GM12878 (cell line): ENCODE results near the gene NUP214. TPM values are rescaled to one million over a fixed set of nuclear protein-coding genes. Genes with fewer than 3 reads are reported as not detected.

Experiments
- ATAC-seq: fragments of 200-7000 bp; cut with Tn5 transposase; 3 replicates; pipeline ENCODE4 v1.9.1; 2020; ENCODE audit warnings: mild to moderate bottlenecking, moderate library complexity
- BruUV-seq: library from RNA; stranded (reverse); fragments of 400-500 nt; replicated peaks from 2 replicates; lab custom pipeline; 2021; lab: Mats Ljungman, UMichigan
- CTCF ChIA-PET: fragments of 300-600 bp; sonication (Branson Sonifier 250); formaldehyde crosslinking; extraction: SDS; loops from one replicate; lab custom pipeline; 2021; ENCODE audit warnings: inconsistent platforms; lab: Yijun Ruan, JAX
- POLR2A ChIA-PET: fragments of 350-600 bp; formaldehyde crosslinking; extraction: SDS; loops from one replicate; lab custom pipeline; 2021; ENCODE audit warnings: inconsistent platforms; lab: Charles Lee
- RAD21 ChIA-PET: fragments of 300-600 bp; sonication (Branson Sonifier 250); formaldehyde crosslinking; loops from one replicate; lab custom pipeline; 2023; ENCODE audit warnings: antibody characterized with exemption; ENCODE audit not compliant: unreplicated experiment; lab: Charles Lee
- SMC1A ChIA-PET: fragments of 300-600 bp; sonication (Branson Sonifier 250); formaldehyde crosslinking; loops from one replicate; lab custom pipeline; 2023; ENCODE audit not compliant: unreplicated experiment, uncharacterized antibody; lab: Charles Lee
- DNase-seq: peaks from one replicate; pipeline ENCODE4 v3.0.0-alpha.2; 2011; ENCODE audit warnings: low read depth, low spot score
- FAIRE-seq: peaks from 3 replicates; lab custom pipeline; 2011; peaks lifted over from hg19 to GRCh38; lab: Jason Lieb, UNC
- H2AFZ ChIP-seq: 2 replicates; pipeline ENCODE4 v1.6.0; 2011; ENCODE audit warnings: low read depth, low read length, control low read depth; ENCODE audit not compliant: control insufficient read depth
- H3K27ac ChIP-seq: 2 replicates; pipeline ENCODE4 v1.5.1; 2011; ENCODE audit warnings: control low read depth; ENCODE audit not compliant: control insufficient read depth, insufficient read depth
- H3K27me3 ChIP-seq, 2 experiments: replicated peaks in 1 of 2; 2 replicates each; pipeline versions ENCODE4 v1.6.0 to v1.6.1; 2011; ENCODE audit warnings: low read length in 1 of 2; ENCODE audit not compliant: control insufficient read depth in 2 of 2, insufficient read depth in 2 of 2
- H3K36me3 ChIP-seq, 2 experiments: 2 replicates each; pipeline ENCODE4 v1.5.1; 2011; ENCODE audit warnings: low read length in 1 of 2; ENCODE audit not compliant: control insufficient read depth in 2 of 2, insufficient read depth in 2 of 2
- H3K4me1 ChIP-seq: 2 replicates; pipeline ENCODE4 v1.6.1; 2011; ENCODE audit warnings: mild to moderate bottlenecking, low read length, moderate library complexity, mixed read lengths; ENCODE audit not compliant: control insufficient read depth, insufficient read depth
- H3K4me2 ChIP-seq: 2 replicates; pipeline ENCODE4 v1.6.0; 2011; ENCODE audit warnings: control low read depth; ENCODE audit not compliant: control insufficient read depth, insufficient read depth
- H3K4me3 ChIP-seq: fragments of 200-600 bp; sonication (generic); 2 replicates; pipeline ENCODE4 v1.5.1; 2016
- H3K79me2 ChIP-seq: 2 replicates; pipeline ENCODE4 v1.6.0; 2011; ENCODE audit warnings: low read length; ENCODE audit not compliant: control insufficient read depth, insufficient read depth
- H3K9ac ChIP-seq: 2 replicates; pipeline ENCODE4 v1.8.0; 2011; ENCODE audit warnings: low read length, control low read depth, mixed read lengths; ENCODE audit not compliant: control insufficient read depth, insufficient read depth
- H3K9me3 ChIP-seq: replicated peaks from 3 replicates; pipeline ENCODE4 v1.5.1; 2011; ENCODE audit warnings: mild to moderate bottlenecking, low read length; ENCODE audit not compliant: control insufficient read depth, insufficient read depth
- H4K20me1 ChIP-seq: 2 replicates; pipeline ENCODE4 v1.6.0; 2011; ENCODE audit not compliant: control insufficient read depth, insufficient read depth
- BHLHE40 ChIP-seq, 2 experiments: fragments of 450-650 bp in 1 of 2; IDR thresholded peaks; 2 replicates each; pipeline ENCODE4 v1.6.1; 2011 to 2017; ENCODE audit warnings: low read depth in 2 of 2, borderline replicate concordance in 1 of 2, improper control_type of control experiment in 1 of 2, low read length in 1 of 2, mild to moderate bottlenecking in 1 of 2
- EED ChIP-seq: sonication (generic); IDR thresholded peaks from 2 replicates; pipeline ENCODE4 v1.6.1; 2016; ENCODE audit warnings: antibody characterized with exemption, low read depth
- ESRRA ChIP-seq: IDR thresholded peaks from 2 replicates; pipeline ENCODE4 v1.6.1; 2012; ENCODE audit warnings: mild to moderate bottlenecking, low read length, improper control_type of control experiment
- FOS ChIP-seq: IDR thresholded peaks from 3 replicates; pipeline ENCODE4 v1.6.1; 2011; ENCODE audit warnings: borderline replicate concordance; ENCODE audit not compliant: insufficient read length; ENCODE audit errors: extremely low read depth
- JUND ChIP-seq: IDR thresholded peaks from 2 replicates; pipeline ENCODE4 v1.6.1; 2012; ENCODE audit warnings: low read depth, mild to moderate bottlenecking, low read length, improper control_type of control experiment, moderate library complexity
- MTA3 ChIP-seq: IDR thresholded peaks from 2 replicates; pipeline ENCODE4 v1.6.1; 2012; ENCODE audit warnings: low read length, inconsistent platforms, borderline replicate concordance
- NBN ChIP-seq: fragments of 450-650 bp; IDR thresholded peaks from 2 replicates; pipeline ENCODE4 v1.6.1; 2016
- POLR2A ChIP-seq: IDR thresholded peaks from 2 replicates; pipeline ENCODE4 v1.6.1; 2011; ENCODE audit warnings: low read depth, mild to moderate bottlenecking, low read length
- POLR2AphosphoS2 ChIP-seq: IDR thresholded peaks from 2 replicates; pipeline ENCODE4 v1.6.1; 2011; ENCODE audit warnings: low read depth, mild to moderate bottlenecking, low read length, improper control_type of control experiment, moderate library complexity
- TAF1 ChIP-seq: IDR thresholded peaks from 2 replicates; pipeline ENCODE4 v1.6.1; 2011; ENCODE audit warnings: mild to moderate bottlenecking, low read depth, low read length, borderline replicate concordance
- ZBED1 ChIP-seq: IDR thresholded peaks from 2 replicates; pipeline ENCODE4 v1.6.1; 2016; ENCODE audit warnings: borderline replicate concordance
- ZZZ3 ChIP-seq: IDR thresholded peaks from 2 replicates; pipeline ENCODE4 v1.6.1; 2011; ENCODE audit warnings: low read depth; ENCODE audit not compliant: control insufficient read depth, insufficient read length
- WGBS: methylation state at CpG from one replicate; pipeline ENCODE4 v1.1.6; 2016; ENCODE audit warnings: low lambda C conversion rate; ENCODE audit not compliant: insufficient replicate concordance, insufficient coverage; ENCODE audit errors: missing lambda C conversion rate; 5-methylcytosine and 5-hydroxymethylcytosine counted together
- in situ Hi-C: fragments of 300-500 bp; cut with MboI; formaldehyde crosslinking; loops from 9 replicates; pipeline ENCODE4 v1.14.3; 2018; ENCODE audit warnings: mixed read lengths
- intact Hi-C: fragments of 100-400 bp; cut with micrococcal nuclease; formaldehyde crosslinking; loops from one replicate; pipeline ENCODE4 v1.14.2; 2022; ENCODE audit not compliant: unreplicated experiment
- polyA plus RNA-seq, 11 experiments: library from polyadenylated mRNA; depleted of rRNA in 4 of 11; unstranded in 6 of 11; stranded (reverse) in 5 of 11; fragments of >200 nt; fragmentation: Nextera tagmentation in 4 of 11; fragmentation: Illumina TruSeq in 1 of 11; extraction: Ambion mirVana in 4 of 11; extraction: Trizol in 1 of 11; gene quantifications; 1 replicate in 1 of 11; 2 replicates in 10 of 11; pipeline versions ENCODE4 v1.2.1 to v1.2.3, GENCODE V29; 2011 to 2016; ENCODE audit warnings: inconsistent platforms in 2 of 11, missing spikeins in 2 of 11, low read depth in 1 of 11
- total RNA-seq, 4 experiments: library from RNA; depleted of rRNA in 3 of 4; stranded (reverse); fragments of >200 nt in 3 of 4; fragmentation: Illumina TruSeq in 1 of 4; extraction: Trizol in 1 of 4; gene quantifications; 2 replicates each; pipeline versions ENCODE4 v1.2.1 to v1.2.3, GENCODE V29; 2013 to 2021
- TF ChIP-seq, protein P1 (sequence below): fragments of 450-650 bp; formaldehyde crosslinking; IDR thresholded peaks from 2 replicates; pipeline ENCODE4 v1.4.0; 2020; ENCODE audit warnings: mild to moderate bottlenecking, moderate library complexity
- TF ChIP-seq, protein P2 (sequence below): fragments of 450-650 bp; IDR thresholded peaks from 2 replicates; pipeline ENCODE4 v1.6.1; 2017; ENCODE audit warnings: mild to moderate bottlenecking, moderate library complexity
- TF ChIP-seq, protein P3 (sequence below): fragments of 450-650 bp; IDR thresholded peaks from 2 replicates; pipeline ENCODE4 v1.6.1; 2017; ENCODE audit warnings: borderline replicate concordance

Gene NUP214
- total and polyA plus RNA-seq, 10 of the 15 experiments (the other 5 are each of a cell fraction or from before 2014, with no cell fraction given), result 11.7 to 53.8 (median 17.6) TPM

DNA sequence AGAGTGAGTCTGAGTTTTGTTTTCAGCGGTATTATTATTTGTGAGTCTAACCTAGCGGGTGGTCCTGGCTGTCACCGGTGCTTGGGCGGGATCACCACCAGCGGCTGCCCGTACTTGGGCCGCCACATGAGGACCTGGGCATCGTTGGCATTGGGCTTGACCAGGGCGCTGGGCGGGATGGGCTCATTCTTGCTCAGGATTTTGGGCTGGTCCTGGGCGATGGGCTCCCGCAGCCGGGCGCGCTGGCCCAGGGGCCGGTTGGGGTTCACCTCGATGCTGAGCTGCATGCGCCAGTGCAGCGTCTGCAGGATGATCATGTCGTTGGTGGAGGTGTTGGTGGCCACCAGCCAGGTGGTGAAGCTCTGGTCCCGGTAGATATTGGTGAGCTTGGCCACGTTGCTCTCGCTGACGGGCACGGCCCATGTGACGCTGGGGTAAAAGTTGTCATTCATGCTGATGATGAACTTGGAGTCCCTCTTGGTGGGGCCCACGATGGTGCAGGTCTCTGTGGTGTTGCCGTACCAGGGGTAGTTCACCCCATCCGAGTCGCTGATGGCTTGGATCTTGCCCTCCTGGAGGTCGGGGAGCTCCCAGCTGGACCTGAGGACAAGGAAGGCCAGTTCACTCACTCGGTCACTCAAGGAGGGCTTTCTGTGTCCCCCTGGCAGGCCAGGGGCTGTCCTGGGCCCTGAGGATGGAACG is 135.5 kb downstream of the NUP214 start:
- H3K9ac ChIP-seq, result no peak overlapping the region
- no peak overlapping the region for H2AFZ ChIP-seq
- no TSS peak for BruUV-seq
- no peak for FAIRE-seq
- no peaks in the 10 kb centered on the region for H3K27me3 ChIP-seq
- H3K27ac ChIP-seq, result no peak overlapping the region
- ChIA-PET RAD21 (no interaction called here), POLR2A (interaction anchor here (1.5 to 13.4 kb wide), 2 partner anchors 10 kb away, joined by 7 to 267 read pairs; partner anchors contain the start of gene FAM78A), CTCF (interaction anchor here (1.7 kb wide), 1 partner anchor 11 kb away, joined by 3 read pairs; no protein-coding TSS in a partner anchor), SMC1A (no interaction called here)
- peaks cover 20 to 32% of the 10 kb centered on the region in 2 experiments for H3K36me3 ChIP-seq
- peaks cover 28% of the 10 kb centered on the region for H3K4me1 ChIP-seq
- no peak for ATAC-seq
- intact Hi-C loops, result no loop called here
- in situ Hi-C loops, result loop anchor here (10.0 to 25.0 kb wide), 3 partner anchors 464 to 1876 kb away; partner anchors contain the start of genes C9orf78 and USP20
- H3K9me3 ChIP-seq, result no peaks in the 10 kb centered on the region
- peaks cover 27% of the 10 kb centered on the region for H3K79me2 ChIP-seq
- no peaks in the 10 kb centered on the region for H4K20me1 ChIP-seq
- WGBS, result 94% methylated on average over 33 of the region's 33 CpGs
- DNase-seq, result no peak
- no peak overlapping the region for H3K4me2 ChIP-seq
- no peak overlapping the region for H3K4me3 ChIP-seq
- TF ChIP-seq EED (no peak), FOS (no peak), ESRRA (no peak), ZZZ3 (no peak), JUND (no peak), TAF1 (no peak), NBN (no peak), ZBED1 (no peak), BHLHE40 (IDR thresholded peaks at IDR 0.05; ENCODE audit: borderline replicate concordance in 1 of 2, low read depth in 2 of 2, low read length in 1 of 2) (no peak), POLR2AphosphoS2 (no peak), MTA3 (no peak), POLR2A (no peak)
- TF ChIP-seq, protein P1, sequence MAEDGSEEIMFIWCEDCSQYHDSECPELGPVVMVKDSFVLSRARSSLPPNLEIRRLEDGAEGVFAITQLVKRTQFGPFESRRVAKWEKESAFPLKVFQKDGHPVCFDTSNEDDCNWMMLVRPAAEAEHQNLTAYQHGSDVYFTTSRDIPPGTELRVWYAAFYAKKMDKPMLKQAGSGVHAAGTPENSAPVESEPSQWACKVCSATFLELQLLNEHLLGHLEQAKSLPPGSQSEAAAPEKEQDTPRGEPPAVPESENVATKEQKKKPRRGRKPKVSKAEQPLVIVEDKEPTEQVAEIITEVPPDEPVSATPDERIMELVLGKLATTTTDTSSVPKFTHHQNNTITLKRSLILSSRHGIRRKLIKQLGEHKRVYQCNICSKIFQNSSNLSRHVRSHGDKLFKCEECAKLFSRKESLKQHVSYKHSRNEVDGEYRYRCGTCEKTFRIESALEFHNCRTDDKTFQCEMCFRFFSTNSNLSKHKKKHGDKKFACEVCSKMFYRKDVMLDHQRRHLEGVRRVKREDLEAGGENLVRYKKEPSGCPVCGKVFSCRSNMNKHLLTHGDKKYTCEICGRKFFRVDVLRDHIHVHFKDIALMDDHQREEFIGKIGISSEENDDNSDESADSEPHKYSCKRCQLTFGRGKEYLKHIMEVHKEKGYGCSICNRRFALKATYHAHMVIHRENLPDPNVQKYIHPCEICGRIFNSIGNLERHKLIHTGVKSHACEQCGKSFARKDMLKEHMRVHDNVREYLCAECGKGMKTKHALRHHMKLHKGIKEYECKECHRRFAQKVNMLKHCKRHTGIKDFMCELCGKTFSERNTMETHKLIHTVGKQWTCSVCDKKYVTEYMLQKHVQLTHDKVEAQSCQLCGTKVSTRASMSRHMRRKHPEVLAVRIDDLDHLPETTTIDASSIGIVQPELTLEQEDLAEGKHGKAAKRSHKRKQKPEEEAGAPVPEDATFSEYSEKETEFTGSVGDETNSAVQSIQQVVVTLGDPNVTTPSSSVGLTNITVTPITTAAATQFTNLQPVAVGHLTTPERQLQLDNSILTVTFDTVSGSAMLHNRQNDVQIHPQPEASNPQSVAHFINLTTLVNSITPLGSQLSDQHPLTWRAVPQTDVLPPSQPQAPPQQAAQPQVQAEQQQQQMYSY, result no peak
- TF ChIP-seq, protein P2, sequence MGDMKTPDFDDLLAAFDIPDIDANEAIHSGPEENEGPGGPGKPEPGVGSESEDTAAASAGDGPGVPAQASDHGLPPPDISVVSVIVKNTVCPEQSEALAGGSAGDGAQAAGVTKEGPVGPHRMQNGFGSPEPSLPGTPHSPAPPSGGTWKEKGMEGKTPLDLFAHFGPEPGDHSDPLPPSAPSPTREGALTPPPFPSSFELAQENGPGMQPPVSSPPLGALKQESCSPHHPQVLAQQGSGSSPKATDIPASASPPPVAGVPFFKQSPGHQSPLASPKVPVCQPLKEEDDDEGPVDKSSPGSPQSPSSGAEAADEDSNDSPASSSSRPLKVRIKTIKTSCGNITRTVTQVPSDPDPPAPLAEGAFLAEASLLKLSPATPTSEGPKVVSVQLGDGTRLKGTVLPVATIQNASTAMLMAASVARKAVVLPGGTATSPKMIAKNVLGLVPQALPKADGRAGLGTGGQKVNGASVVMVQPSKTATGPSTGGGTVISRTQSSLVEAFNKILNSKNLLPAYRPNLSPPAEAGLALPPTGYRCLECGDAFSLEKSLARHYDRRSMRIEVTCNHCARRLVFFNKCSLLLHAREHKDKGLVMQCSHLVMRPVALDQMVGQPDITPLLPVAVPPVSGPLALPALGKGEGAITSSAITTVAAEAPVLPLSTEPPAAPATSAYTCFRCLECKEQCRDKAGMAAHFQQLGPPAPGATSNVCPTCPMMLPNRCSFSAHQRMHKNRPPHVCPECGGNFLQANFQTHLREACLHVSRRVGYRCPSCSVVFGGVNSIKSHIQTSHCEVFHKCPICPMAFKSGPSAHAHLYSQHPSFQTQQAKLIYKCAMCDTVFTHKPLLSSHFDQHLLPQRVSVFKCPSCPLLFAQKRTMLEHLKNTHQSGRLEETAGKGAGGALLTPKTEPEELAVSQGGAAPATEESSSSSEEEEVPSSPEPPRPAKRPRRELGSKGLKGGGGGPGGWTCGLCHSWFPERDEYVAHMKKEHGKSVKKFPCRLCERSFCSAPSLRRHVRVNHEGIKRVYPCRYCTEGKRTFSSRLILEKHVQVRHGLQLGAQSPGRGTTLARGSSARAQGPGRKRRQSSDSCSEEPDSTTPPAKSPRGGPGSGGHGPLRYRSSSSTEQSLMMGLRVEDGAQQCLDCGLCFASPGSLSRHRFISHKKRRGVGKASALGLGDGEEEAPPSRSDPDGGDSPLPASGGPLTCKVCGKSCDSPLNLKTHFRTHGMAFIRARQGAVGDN, result no peak
- TF ChIP-seq, protein P3, sequence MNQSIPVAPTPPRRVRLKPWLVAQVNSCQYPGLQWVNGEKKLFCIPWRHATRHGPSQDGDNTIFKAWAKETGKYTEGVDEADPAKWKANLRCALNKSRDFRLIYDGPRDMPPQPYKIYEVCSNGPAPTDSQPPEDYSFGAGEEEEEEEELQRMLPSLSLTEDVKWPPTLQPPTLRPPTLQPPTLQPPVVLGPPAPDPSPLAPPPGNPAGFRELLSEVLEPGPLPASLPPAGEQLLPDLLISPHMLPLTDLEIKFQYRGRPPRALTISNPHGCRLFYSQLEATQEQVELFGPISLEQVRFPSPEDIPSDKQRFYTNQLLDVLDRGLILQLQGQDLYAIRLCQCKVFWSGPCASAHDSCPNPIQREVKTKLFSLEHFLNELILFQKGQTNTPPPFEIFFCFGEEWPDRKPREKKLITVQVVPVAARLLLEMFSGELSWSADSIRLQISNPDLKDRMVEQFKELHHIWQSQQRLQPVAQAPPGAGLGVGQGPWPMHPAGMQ, result no peak
